SU-DHL-6 (cell line): ENCODE data around the gene TCF7L1.

Experiments used
- CTCF ChIP-seq: fragments of 200-600 bp; sonication (generic); IDR thresholded peaks from one replicate; pipeline ENCODE4 v1.5.1; 2017; ENCODE audit warnings: antibody characterized with exemption, mild to moderate bottlenecking, low read length, moderate library complexity; ENCODE audit not compliant: insufficient read depth, poor library complexity, severe bottlenecking
- EZH2phosphoT487 ChIP-seq: fragments of 200-600 bp; sonication (generic), shearing (Covaris generic); conservative IDR thresholded peaks from 2 replicates; pipeline ENCODE4 v1.6.1; 2018; ENCODE audit warnings: mild to moderate bottlenecking, antibody characterized with exemption, low read length, moderate library complexity, mixed read lengths

GRCh38 chr2:85091838-85092237 is 41.4 kb upstream of the TCF7L1 start:
- TF ChIP-seq CTCF (no peak), EZH2phosphoT487 (no peak)
